Measurements from ENCODE around the gene ITSN1.
"Not testable (repeated sequence)": the region's sequence is repeated elsewhere in the genome, so short reads cannot be mapped to it uniquely, and the experiment has no call there.

The ITSN1 gene

GRCh38 chr21:33775100-33775828 lies 133.0 kb downstream of the ITSN1 start:
- DNase-seq = no peak

GRCh38 chr21:33780631-33781030 lies 138.3 kb downstream of the ITSN1 start:
- no peak for DNase-seq

GRCh38 chr21:33781121-33781520 lies 138.8 kb downstream of the ITSN1 start:
- no peak for DNase-seq

DNA sequence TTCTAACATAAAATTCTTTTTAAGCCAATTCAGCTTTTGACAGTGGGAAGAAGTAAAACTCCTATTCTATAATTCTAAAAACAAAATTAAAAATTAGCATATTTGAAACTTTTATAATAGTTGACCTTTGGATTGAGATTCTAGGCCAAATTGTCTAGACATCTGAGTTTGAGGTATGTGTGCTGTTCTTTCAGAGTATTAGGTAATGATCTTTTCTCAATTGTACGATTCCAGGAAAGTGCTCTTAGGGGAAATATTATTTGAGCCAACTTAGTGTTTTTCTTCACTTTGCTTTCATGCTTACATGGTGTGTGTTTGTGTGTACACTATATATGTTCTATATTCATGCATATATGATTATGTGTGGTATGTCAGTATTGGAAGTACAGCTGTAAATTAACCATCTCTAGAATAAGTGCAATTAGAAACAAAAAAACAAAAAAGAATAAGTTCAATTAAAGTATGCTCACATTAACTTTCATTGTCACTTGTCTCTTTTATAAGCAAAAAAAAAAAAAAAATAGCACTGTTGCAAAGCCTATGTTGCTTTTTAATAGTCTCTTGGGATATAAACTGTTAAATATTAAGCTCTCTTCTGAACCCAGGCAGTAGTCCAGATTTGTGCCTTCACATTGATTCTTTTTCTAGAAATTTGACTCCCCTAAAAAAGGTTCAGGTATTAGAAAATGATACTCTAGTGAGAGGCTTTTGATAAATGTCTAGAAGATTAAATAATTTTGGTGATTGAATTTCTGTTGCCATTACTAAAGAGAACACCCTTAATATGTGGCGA lies 141.1 kb downstream of the ITSN1 start:
- DNase-seq = no peak

DNA sequence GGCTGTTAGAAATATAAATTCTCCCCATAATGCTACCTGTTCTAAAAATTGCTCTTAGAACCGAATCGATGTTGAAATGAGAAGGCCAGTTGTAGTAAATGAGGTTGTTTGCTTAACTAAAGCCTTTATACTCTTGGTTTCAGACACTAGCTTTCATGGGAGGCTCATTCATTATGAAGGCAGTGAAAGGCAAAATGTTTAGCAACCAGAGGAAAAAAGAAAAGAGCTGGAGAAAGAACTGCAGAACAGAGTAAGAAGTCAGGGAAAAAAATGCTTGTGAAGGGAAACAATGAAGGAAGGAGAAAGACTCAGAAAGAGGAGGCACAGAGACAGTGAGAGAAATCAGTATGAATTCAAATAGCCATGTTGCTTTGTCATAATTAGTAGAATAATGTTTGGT lies 145.1 kb downstream of the ITSN1 start:
- no peak for DNase-seq

DNA sequence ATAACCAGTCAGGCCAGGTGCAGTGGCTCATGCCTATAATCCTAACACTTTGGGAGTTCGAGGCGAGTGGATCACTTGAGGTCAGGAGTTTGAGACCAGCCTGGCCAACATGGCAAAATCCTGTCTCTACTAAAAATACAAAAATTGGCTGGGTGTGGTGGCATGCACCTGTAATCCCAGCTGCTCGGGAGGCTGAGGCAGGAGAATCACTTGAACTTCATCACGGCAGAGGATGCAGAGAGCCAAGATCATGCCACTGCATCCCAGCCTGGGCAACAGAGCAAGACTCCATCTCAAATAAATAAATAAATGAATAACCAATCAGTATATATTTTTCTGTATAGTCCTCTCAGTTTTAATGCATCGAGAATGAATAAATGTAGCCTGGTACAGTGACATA lies 146.1 kb downstream of the ITSN1 start:
- DNase-seq = not testable (repeated sequence)

DNA sequence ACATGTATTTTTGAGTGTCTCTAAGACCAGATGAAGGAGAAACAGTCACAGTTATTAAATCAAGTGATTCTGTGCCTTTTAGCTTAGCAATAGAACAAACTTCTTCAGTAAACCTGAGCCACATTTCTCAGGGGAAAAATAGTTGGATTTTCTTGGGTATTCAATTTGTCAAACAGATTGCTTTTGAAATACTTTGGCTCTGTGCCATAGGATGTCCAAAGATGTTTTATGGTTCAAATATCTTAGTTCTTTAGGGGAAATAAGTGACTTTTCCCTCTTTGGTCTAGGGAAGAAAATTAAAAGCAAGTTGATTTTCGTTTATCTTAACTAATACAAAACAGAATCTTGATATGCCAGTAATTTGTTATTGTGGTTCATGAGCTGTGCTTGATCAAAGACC lies 147.4 kb downstream of the ITSN1 start:
- no peak for DNase-seq

DNA sequence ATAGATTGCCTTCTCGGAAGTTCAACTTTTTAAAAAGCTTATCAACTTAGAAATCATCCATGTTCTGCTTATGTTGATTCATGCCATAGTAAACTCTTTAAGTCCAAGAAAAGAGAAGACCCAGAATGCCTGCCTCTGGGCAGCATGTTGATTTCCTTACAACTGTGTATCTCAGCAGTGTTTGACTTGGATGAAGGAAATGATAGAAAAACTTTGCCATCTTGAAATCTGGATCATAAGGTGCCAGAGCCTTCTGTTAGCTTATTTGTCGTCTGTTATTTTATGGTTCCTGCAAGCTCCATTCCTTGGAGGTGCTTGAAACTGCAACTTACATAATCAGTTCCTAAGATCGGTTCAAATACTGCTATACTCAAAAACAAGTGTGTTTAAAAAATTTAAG lies 148.8 kb downstream of the ITSN1 start:
- no peak for DNase-seq

DNA sequence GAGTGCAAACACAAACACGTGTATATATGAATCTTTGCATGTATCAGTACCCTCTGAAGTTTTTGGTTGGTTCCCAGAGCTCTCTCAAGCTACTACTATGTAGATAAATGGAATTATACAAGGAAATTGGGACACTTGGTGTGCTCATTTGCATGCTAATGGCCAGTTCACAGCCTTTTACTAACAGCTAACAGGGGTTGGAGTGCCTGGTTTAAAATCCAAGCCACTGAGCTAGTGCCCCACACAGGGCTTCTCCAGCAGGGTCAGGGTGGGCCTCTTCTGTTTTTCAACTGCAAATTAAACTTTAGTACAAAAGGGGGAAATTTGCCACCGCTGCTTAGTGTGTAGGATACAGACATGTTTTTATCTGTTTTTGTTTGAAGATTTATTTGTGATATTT lies 152.3 kb downstream of the ITSN1 start:
- no peak for DNase-seq

GRCh38 chr21:33797565-33797964 lies 155.3 kb downstream of the ITSN1 start:
- no peak for DNase-seq

DNA sequence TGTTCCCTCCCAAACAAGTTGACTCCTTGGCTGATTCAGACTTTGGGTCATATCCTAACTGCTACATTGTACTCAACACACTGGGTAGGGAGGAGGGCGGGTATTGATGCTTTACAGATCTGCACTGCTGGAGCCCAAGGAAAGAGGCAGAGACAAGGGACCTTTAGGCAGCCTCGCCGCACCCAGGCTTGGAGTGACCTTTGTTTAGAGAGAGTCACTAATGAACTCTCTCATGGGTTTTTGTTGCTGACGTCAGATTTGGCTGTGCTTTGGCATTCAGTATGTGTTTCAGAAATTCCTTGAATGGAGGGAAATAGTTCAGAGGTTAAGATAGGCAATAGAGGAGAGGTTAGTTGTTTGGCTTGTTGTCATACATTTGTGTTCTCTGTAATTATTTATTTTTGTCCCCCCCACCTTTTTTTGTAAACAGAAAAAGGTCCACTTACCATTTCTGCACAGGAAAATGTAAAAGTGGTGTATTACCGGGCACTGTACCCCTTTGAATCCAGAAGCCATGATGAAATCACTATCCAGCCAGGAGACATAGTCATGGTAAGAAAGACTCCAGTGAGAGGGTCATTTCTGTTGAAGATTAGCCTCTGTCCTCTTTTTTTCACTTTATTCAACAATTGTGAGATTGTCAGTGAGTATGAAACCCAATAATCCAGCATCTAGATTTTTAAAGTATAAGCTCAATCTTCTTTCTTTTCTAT lies 157.2 kb downstream of the ITSN1 start:
- DNase-seq = no peak

DNA sequence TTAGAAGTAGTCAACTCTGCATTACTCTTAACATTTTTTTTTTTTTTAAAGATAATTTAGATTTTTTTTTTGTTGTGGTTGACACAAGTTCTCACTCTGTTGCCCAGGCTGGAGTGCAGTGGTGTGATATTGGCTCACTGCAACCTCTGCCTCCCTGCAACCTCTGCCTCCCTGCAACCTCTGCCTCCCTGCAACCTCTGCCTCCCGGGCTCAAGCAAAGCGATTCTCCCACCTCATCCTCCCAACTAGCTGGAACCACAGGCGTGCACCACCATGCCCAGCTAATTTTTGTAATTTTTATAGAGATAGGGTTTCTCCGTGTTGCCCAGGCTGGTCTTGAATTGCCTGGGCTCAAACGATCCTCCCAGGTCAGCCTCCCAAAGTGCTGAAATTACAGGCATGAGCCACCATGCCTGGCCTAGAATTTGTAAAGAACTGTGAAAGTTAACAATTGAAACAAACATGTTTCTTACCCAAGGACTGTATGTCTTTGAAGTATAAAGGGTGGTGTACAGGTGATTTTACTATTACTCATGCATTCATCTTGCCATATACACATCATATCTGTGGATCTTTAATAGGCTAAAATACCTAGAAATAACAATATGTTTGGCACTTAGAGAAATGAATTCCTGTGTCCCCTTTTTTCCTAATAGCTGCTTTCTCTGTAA lies 158.6 kb downstream of the ITSN1 start:
- no peak for DNase-seq

GRCh38 chr21:33801424-33802405 lies 159.4 kb downstream of the ITSN1 start:
- DNase-seq = no peak

DNA sequence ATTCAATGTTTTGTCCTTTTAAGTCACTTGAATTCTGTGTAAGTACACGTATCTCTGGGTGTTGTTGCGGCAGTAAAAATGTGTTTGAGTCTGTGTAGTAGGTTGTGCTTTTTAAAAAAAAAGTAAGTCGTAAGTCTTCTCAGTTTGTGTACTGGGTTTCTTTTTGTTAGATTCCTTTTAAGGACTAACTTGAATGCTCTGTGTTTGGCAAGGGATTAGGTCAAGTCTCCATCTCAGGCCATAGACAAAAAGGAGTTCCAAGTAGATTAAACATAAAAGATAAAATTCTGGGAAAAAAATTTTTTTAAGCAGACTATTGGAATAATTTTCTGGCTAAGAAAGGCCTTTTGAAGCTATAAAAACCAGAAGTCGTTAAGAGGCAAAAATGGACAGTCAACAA lies 160.2 kb downstream of the ITSN1 start:
- DNase-seq = no peak

- no peak for DNase-seq
These were observed 166.5 kb downstream of the ITSN1 start for GRCh38 chr21:33808715-33809367.

- DNase-seq = no peak
These were observed 168.5 kb downstream of the ITSN1 start for GRCh38 chr21:33810766-33811165.

GRCh38 chr21:33811167-33812010 lies 169.1 kb downstream of the ITSN1 start:
- DNase-seq = no peak

DNA sequence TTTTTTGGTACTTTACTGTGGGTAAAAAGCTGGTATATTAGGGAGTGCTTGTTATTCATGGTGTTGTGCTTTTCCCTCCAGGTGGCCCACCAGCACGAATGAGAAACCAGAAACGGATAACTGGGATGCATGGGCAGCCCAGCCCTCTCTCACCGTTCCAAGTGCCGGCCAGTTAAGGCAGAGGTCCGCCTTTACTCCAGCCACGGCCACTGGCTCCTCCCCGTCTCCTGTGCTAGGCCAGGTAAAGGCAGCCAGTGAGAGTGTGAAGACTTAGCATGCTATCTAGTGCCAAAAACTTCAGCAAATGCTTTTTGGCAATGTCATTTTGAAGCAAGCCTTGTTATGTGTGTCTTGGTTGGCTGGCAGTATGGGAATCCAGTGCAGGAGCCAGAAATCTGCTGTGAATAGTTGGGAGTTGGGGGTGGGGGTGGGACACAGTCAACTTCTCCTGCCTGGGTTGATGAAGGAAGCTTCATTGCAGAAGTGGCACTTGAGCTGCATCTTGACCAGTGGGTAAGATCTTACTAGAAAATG lies 171.6 kb downstream of the ITSN1 start:
- no peak for DNase-seq

- DNase-seq = no peak
These were observed 172.9 kb downstream of the ITSN1 start for GRCh38 chr21:33815143-33815707.

DNA sequence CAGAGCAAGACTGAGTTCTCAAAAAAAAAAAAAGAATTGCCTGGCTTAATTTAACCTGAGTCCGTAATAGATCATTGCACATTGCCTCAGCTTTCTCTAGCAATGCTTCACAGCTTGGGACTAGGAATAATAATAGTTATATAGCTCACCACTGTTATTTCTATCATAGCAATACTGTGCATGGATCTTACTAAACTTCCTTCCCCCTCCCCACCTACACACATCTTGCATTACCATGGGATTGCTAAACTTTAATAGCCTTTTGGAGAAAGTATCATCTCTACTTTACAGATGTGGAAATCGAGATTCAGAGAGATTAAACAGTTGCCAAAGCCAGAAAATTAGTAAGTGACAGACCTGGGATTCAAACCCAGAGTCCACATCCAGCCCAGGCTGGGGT lies 173.9 kb downstream of the ITSN1 start:
- DNase-seq = no peak

Data from bone marrow (tissue), 2 donors.